Smooth muscle cell (in vitro differentiated cells): Measurements from ENCODE around the gene TCEAL7. TPM values are rescaled to one million over a fixed set of nuclear protein-coding genes. Genes with fewer than 3 reads are reported as not detected.

Source experiments
- DNase-seq: peaks from one replicate; lab custom pipeline; 2025; ENCODE audit not compliant: unreplicated experiment; lab: John Stamatoyannopoulos, UW
- H2AFZ ChIP-seq: fragments of 200-600 bp; sonication (generic); 2 replicates; pipeline ENCODE4 v1.6.0; 2016; ENCODE audit warnings: antibody characterized with exemption, low read depth, mild to moderate bottlenecking
- H3F3A ChIP-seq: fragments of 200-600 bp; sonication (generic); 2 replicates; pipeline ENCODE4 v1.6.0; 2017; ENCODE audit warnings: antibody characterized with exemption, low read depth
- H3K27ac ChIP-seq: fragments of 200-600 bp; sonication (generic); 2 replicates; pipeline ENCODE4 v1.5.1; 2016; ENCODE audit warnings: low read depth, mild to moderate bottlenecking
- H3K27me3 ChIP-seq: fragments of 200-600 bp; sonication (generic); 2 replicates; pipeline ENCODE4 v1.6.1; 2016; ENCODE audit warnings: low read depth, mild to moderate bottlenecking
- H3K36me3 ChIP-seq: fragments of 200-600 bp; sonication (generic); 2 replicates; pipeline ENCODE4 v1.5.1; 2016; ENCODE audit warnings: low read depth
- H3K4me1 ChIP-seq: fragments of 200-600 bp; sonication (generic); 2 replicates; pipeline ENCODE4 v1.5.1; 2016; ENCODE audit warnings: low read depth
- H3K4me2 ChIP-seq: fragments of 200-600 bp; sonication (generic); 2 replicates; pipeline ENCODE4 v1.6.0; 2016; ENCODE audit warnings: mild to moderate bottlenecking
- H3K4me3 ChIP-seq: fragments of 200-600 bp; sonication (generic); 2 replicates; pipeline ENCODE4 v1.5.1; 2016; ENCODE audit warnings: mild to moderate bottlenecking
- H3K79me2 ChIP-seq: fragments of 200-600 bp; sonication (generic); 2 replicates; pipeline ENCODE4 v1.6.0; 2016; ENCODE audit warnings: low read depth, mild to moderate bottlenecking
- H3K9ac ChIP-seq: fragments of 200-600 bp; sonication (generic); 2 replicates; pipeline ENCODE4 v1.6.0; 2016; ENCODE audit warnings: low read depth
- H3K9me3 ChIP-seq: fragments of 200-600 bp; sonication (generic); replicated peaks from 2 replicates; pipeline ENCODE4 v1.5.1; 2016; ENCODE audit warnings: low read depth
- H4K20me1 ChIP-seq: fragments of 200-600 bp; sonication (generic); 2 replicates; pipeline ENCODE4 v1.6.0; 2016; ENCODE audit warnings: low read depth
- WGBS: methylation state at CpG from one replicate; pipeline ENCODE4 v1.1.7; 2016; ENCODE audit warnings: low lambda C conversion rate; 5-methylcytosine and 5-hydroxymethylcytosine counted together
- polyA plus RNA-seq: library from polyadenylated mRNA; unstranded; fragments of >200 nt; fragmentation: Nextera tagmentation; extraction: Ambion mirVana; gene quantifications from 2 replicates; pipeline ENCODE4 v1.2.1, GENCODE V29; 2016
- total RNA-seq: library from RNA; depleted of rRNA; stranded (reverse); fragments of >200 nt; gene quantifications from 2 replicates; pipeline ENCODE4 v1.2.3, GENCODE V29; 2014
- TF ChIP-seq, protein P1 (sequence below): fragments of 200-600 bp; sonication (generic); IDR thresholded peaks from 2 replicates; pipeline ENCODE4 v1.5.1; 2017; ENCODE audit warnings: borderline replicate concordance, mild to moderate bottlenecking, antibody characterized with exemption; ENCODE audit not compliant: insufficient read depth, poor library complexity, severe bottlenecking

The TCEAL7 gene
- total and polyA plus RNA-seq, 2 experiments from 2014 or later = 19.7 to 21.4 TPM

DNA sequence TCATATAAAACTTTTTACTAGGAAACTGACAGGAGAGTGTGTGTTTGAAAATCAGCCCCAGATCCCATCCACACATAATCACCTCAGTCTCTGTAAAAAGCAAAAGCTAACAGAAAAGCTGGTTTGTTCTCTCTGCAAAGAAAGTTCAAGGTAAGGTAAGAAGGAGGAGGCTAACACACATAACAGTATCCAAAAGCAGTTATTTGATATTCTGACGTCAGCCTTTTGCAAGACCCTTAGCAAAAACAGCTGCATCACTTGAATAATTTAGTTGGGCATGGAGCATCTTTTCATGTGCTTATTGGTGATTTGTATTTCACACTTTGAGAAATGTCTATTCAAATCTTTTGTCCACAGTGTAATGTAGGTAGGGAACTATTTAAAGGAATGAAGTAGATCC, 31.8 kb downstream of the TCEAL7 start:
- no peak overlapping the region for H3K27ac ChIP-seq
- peaks cover 9% of the 10 kb centered on the region for H3K4me1 ChIP-seq
- no peak overlapping the region for H3K4me3 ChIP-seq
- H3K9me3 ChIP-seq = no peaks in the 10 kb centered on the region
- no peak for DNase-seq
- H3K36me3 ChIP-seq = peaks cover 3% of the 10 kb centered on the region
- H2AFZ ChIP-seq = no peak overlapping the region
- H3F3A ChIP-seq = no peaks in the 10 kb centered on the region
- 31% methylated on average over 1 of the region's 1 CpG for WGBS
- TF ChIP-seq, protein P1, sequence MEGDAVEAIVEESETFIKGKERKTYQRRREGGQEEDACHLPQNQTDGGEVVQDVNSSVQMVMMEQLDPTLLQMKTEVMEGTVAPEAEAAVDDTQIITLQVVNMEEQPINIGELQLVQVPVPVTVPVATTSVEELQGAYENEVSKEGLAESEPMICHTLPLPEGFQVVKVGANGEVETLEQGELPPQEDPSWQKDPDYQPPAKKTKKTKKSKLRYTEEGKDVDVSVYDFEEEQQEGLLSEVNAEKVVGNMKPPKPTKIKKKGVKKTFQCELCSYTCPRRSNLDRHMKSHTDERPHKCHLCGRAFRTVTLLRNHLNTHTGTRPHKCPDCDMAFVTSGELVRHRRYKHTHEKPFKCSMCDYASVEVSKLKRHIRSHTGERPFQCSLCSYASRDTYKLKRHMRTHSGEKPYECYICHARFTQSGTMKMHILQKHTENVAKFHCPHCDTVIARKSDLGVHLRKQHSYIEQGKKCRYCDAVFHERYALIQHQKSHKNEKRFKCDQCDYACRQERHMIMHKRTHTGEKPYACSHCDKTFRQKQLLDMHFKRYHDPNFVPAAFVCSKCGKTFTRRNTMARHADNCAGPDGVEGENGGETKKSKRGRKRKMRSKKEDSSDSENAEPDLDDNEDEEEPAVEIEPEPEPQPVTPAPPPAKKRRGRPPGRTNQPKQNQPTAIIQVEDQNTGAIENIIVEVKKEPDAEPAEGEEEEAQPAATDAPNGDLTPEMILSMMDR = no peak
- no peaks in the 10 kb centered on the region for H3K27me3 ChIP-seq
- H3K4me2 ChIP-seq = no peak overlapping the region
- H4K20me1 ChIP-seq = peaks cover 17% of the 10 kb centered on the region
- peaks cover 13% of the 10 kb centered on the region for H3K79me2 ChIP-seq
- H3K9ac ChIP-seq = no peak overlapping the region

DNA sequence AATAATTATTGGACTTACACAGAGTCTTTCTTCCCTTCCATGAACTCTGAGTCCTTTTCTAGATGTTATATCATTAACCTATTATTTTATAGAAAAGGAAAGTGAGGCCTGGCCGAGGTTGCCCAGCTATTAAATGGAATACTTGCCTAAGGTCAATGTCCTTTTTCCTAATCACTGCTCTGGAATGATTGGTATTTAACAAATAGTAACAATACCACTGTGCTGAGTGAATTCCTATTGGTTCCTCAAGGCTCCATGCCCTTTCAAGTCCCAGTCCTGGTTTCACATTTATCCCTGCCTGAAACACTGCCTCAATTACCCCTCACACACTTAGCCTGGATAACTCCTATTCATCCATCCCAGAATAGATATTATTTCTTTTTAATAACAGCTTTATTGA, 32.4 kb downstream of the TCEAL7 start:
- WGBS = 21% methylated on average over 1 of the region's 1 CpG
- DNase-seq = no peak
- H3K4me2 ChIP-seq = no peak overlapping the region
- H3K9ac ChIP-seq = no peak overlapping the region
- no peaks in the 10 kb centered on the region for H3K9me3 ChIP-seq
- peaks cover 6% of the 10 kb centered on the region for H3K79me2 ChIP-seq
- peaks cover 3% of the 10 kb centered on the region for H3K36me3 ChIP-seq
- no peaks in the 10 kb centered on the region for H3F3A ChIP-seq
- H3K27me3 ChIP-seq = no peaks in the 10 kb centered on the region
- H2AFZ ChIP-seq = no peak overlapping the region
- peaks cover 7% of the 10 kb centered on the region for H3K4me1 ChIP-seq
- TF ChIP-seq, protein P1 = no peak
- H3K4me3 ChIP-seq = no peak overlapping the region
- H3K27ac ChIP-seq = no peak overlapping the region
- H4K20me1 ChIP-seq = peaks cover 12% of the 10 kb centered on the region

DNA sequence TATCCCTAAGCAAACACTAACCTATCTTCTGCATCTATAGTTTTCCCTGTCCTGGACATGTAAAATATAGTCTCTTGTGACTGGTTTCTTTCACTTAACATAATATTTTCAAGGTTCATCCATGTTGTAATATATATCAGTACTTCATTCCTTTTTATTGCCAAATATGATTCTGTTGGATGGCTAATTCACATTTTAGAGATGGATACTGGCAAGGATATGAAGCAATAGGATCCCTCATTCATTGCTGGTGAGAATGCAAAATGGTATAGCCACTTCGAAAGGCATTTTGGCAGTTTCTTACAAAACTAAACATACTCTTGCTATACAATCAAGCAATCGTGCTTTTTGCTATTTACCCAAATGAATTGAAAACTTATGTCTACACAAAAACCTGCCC, 33.0 kb downstream of the TCEAL7 start:
- H2AFZ ChIP-seq = no peak overlapping the region
- H3K9me3 ChIP-seq = no peaks in the 10 kb centered on the region
- no peak for DNase-seq
- H3K27me3 ChIP-seq = no peaks in the 10 kb centered on the region
- H3K9ac ChIP-seq = no peak overlapping the region
- H3K4me2 ChIP-seq = no peak overlapping the region
- peaks cover under 1% of the 10 kb centered on the region for H3K79me2 ChIP-seq
- TF ChIP-seq, protein P1 = no peak
- peaks cover 6% of the 10 kb centered on the region for H4K20me1 ChIP-seq
- H3F3A ChIP-seq = no peaks in the 10 kb centered on the region
- no peak overlapping the region for H3K4me3 ChIP-seq
- H3K36me3 ChIP-seq = no peaks in the 10 kb centered on the region
- peaks cover 2% of the 10 kb centered on the region for H3K4me1 ChIP-seq
- no peak overlapping the region for H3K27ac ChIP-seq
- WGBS = 85% methylated on average over 2 of the region's 2 CpGs

DNA sequence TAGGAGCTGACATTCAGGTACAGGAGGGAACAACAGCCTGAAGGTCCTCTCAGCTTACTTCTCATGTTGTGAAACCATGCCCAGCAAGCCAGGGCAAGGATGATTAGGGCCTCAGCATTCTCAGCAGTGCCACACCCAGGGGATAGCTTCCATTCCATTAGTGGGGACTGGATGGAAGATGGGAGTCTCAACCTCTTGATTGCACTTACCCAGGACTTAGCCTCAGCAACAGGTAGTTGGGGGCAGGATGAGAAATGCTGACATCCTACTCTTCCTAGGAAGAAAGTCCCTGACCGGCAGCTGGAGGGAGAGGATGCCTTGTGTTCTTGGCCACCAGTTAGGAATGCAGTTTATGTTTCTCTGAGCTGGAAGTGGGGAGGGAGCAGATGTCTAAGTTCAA, 37.5 kb downstream of the TCEAL7 start:
- no peaks in the 10 kb centered on the region for H3K4me1 ChIP-seq
- no peak overlapping the region for H2AFZ ChIP-seq
- no peak for DNase-seq
- no peak overlapping the region for H3K4me2 ChIP-seq
- H3K36me3 ChIP-seq = no peaks in the 10 kb centered on the region
- WGBS = 64% methylated on average over 1 of the region's 1 CpG
- no peaks in the 10 kb centered on the region for H3K27me3 ChIP-seq
- no peak overlapping the region for H3K9ac ChIP-seq
- H3K4me3 ChIP-seq = no peak overlapping the region
- H3K27ac ChIP-seq = no peak overlapping the region
- H4K20me1 ChIP-seq = no peaks in the 10 kb centered on the region
- H3F3A ChIP-seq = no peaks in the 10 kb centered on the region
- no peaks in the 10 kb centered on the region for H3K9me3 ChIP-seq
- no peaks in the 10 kb centered on the region for H3K79me2 ChIP-seq
- TF ChIP-seq, protein P1 = no peak
